Mesenchymal stem cell (in vitro differentiated cells and primary cell): ENCODE data around the gene ZNF284.

Experiments
- DNase-seq: peaks from one replicate; pipeline ENCODE4 v3.0.0-alpha.2; 2013
- H2AFZ ChIP-seq: one replicate; pipeline ENCODE4 v1.6.1; 2013; ENCODE audit warnings: low read depth, mild to moderate bottlenecking, control low read depth, inconsistent platforms, low read length, moderate library complexity
- H2AK5ac ChIP-seq: 2 replicates; pipeline ENCODE4 v1.6.1; 2013; ENCODE audit warnings: low read length, moderate library complexity, mild to moderate bottlenecking, inconsistent platforms; ENCODE audit not compliant: severe bottlenecking
- H2BK120ac ChIP-seq: one replicate; pipeline ENCODE4 v1.6.1; 2013; ENCODE audit warnings: low read depth, mild to moderate bottlenecking, inconsistent platforms, low read length, moderate library complexity
- H2BK12ac ChIP-seq, 2 experiments: one replicate each; pipeline ENCODE4 v1.6.1; 2013; ENCODE audit warnings: inconsistent platforms in 2 of 2, low read length in 2 of 2, mild to moderate bottlenecking in 2 of 2, moderate library complexity in 2 of 2, control low read depth in 1 of 2
- H2BK15ac ChIP-seq: one replicate; pipeline ENCODE4 v1.6.1; 2013; ENCODE audit warnings: mild to moderate bottlenecking, low read depth, inconsistent platforms; ENCODE audit not compliant: poor library complexity, severe bottlenecking
- H2BK5ac ChIP-seq: 2 replicates; pipeline ENCODE4 v1.6.1; 2013; ENCODE audit warnings: low read depth, mild to moderate bottlenecking, low read length, control low read depth, inconsistent platforms; ENCODE audit not compliant: poor library complexity, severe bottlenecking
- H3K14ac ChIP-seq, 2 experiments: one replicate each; pipeline ENCODE4 v1.6.1; 2013; ENCODE audit warnings: inconsistent platforms in 2 of 2, low read length in 2 of 2, control low read depth in 1 of 2, mild to moderate bottlenecking in 1 of 2, moderate library complexity in 1 of 2
- H3K18ac ChIP-seq, 2 experiments: one replicate each; pipeline ENCODE4 v1.6.1; 2013; ENCODE audit warnings: inconsistent platforms in 2 of 2, low read length in 2 of 2, control low read depth in 1 of 2, low read depth in 1 of 2, mild to moderate bottlenecking in 1 of 2
- H3K23ac ChIP-seq, 2 experiments: one replicate each; pipeline ENCODE4 v1.6.1; 2013; ENCODE audit warnings: inconsistent platforms in 2 of 2, low read length in 2 of 2, mild to moderate bottlenecking in 2 of 2, moderate library complexity in 2 of 2, control low read depth in 1 of 2
- H3K27ac ChIP-seq: 2 replicates; pipeline ENCODE4 v1.5.1; 2013; ENCODE audit warnings: mild to moderate bottlenecking, moderate library complexity, low read length, control low read depth, inconsistent platforms; ENCODE audit not compliant: poor library complexity, severe bottlenecking
- H3K27me3 ChIP-seq, 2 experiments: 2 replicates each; pipeline versions ENCODE4 v1.6.1 to v1.7.0; 2013; ENCODE audit warnings: low read length in 2 of 2, mild to moderate bottlenecking in 2 of 2, moderate library complexity in 2 of 2, control low read depth in 1 of 2, inconsistent platforms in 1 of 2; ENCODE audit not compliant: control insufficient read depth in 1 of 2, insufficient read depth in 1 of 2
- H3K36me3 ChIP-seq, 2 experiments: 2 replicates each; pipeline versions ENCODE4 v1.6.1 to v1.7.0; 2013; ENCODE audit warnings: low read length in 2 of 2, control low read depth in 1 of 2, inconsistent platforms in 1 of 2, low read depth in 1 of 2, mild to moderate bottlenecking in 1 of 2; ENCODE audit not compliant: insufficient read depth in 2 of 2, control insufficient read depth in 1 of 2
- H3K4ac ChIP-seq, 2 experiments: one replicate each; pipeline ENCODE4 v1.6.1; 2013; ENCODE audit warnings: inconsistent platforms in 2 of 2, low read length in 2 of 2, mild to moderate bottlenecking in 2 of 2, moderate library complexity in 2 of 2, control low read depth in 1 of 2, low read depth in 1 of 2
- H3K4me1 ChIP-seq: 2 replicates; pipeline ENCODE4 v1.6.1; 2013; ENCODE audit warnings: low read depth, low read length, control low read depth; ENCODE audit not compliant: control insufficient read depth, insufficient read depth
- H3K4me2 ChIP-seq: 2 replicates; pipeline ENCODE4 v1.6.1; 2013; ENCODE audit warnings: low read length, mild to moderate bottlenecking, inconsistent platforms; ENCODE audit not compliant: poor library complexity, severe bottlenecking
- H3K4me3 ChIP-seq, 2 experiments: 2 replicates each; pipeline versions ENCODE4 v1.5.1 to v1.7.0; 2013; ENCODE audit warnings: low read length in 2 of 2, mild to moderate bottlenecking in 2 of 2, control low read depth in 1 of 2, low read depth in 1 of 2; ENCODE audit not compliant: insufficient read depth in 1 of 2
- H3K79me1 ChIP-seq: replicated peaks from 2 replicates; pipeline ENCODE4 v1.6.1; 2013; ENCODE audit warnings: mild to moderate bottlenecking, control low read depth, low read length, inconsistent platforms; ENCODE audit not compliant: poor library complexity, severe bottlenecking
- H3K9ac ChIP-seq: 2 replicates; pipeline ENCODE4 v1.7.0; 2013; ENCODE audit warnings: mild to moderate bottlenecking, low read length, moderate library complexity
- H3K9me3 ChIP-seq: 2 replicates; pipeline ENCODE4 v1.7.0; 2013; ENCODE audit warnings: mild to moderate bottlenecking, low read length; ENCODE audit not compliant: control insufficient read depth
- H4K8ac ChIP-seq: one replicate; pipeline ENCODE4 v1.6.1; 2013; ENCODE audit warnings: inconsistent platforms, mild to moderate bottlenecking, low read length, moderate library complexity
- H4K91ac ChIP-seq: one replicate; pipeline ENCODE4 v1.6.1; 2013; ENCODE audit warnings: mild to moderate bottlenecking, low read length, inconsistent platforms
- WGBS: methylation state at CpG from one replicate; pipeline ENCODE4 v1.1.7; 2013; ENCODE audit warnings: mixed read lengths; 5-methylcytosine and 5-hydroxymethylcytosine counted together

Gene ZNF284

DNA sequence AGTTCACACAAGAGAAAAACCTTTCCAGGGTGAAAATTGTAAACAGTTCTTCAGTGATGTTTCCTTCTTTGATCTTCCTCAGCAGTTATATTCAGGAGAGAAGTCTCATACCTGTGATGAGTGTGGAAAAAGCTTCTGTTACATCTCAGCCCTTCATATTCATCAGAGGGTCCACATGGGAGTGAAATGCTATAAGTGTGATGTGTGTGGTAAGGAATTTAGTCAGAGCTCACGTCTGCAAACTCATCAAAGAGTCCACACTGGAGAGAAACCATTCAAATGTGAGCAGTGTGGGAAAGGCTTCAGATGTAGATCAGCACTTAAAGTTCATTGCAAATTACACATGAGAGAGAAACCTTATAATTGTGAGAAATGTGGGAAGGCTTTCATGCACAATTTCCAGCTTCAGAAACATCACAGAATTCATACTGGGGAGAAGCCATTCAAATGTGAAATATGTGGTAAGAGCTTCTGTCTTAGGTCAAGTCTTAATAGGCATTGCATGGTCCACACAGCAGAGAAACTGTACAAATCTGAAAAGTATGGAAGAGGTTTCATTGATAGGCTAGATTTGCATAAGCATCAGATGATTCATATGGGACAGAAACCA, 39.9 kb upstream of the ZNF284 start:
- 100% methylated on average over 1 of the region's 1 CpG for WGBS
- H3K4ac ChIP-seq: no peak overlapping the region

DNA sequence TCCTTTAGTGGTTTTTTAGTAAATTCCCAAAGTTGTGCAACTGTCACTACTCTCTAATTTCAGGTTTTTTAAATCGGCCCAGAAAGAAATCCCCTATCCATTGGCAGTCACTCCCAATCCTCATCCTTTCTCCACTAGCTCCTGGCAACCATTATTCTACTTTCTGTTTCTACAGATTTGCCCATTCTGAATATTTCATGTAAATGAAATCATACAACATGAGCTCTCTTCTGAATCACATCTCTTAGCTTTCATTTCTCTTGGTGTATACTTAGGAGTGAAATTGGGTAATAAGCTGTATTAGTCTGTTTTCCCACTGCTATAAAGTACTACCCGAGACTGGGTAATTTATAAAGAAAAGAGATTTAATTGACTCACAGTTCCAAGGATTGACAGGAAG, 29.8 kb upstream of the ZNF284 start:
- Histone ChIP-seq H3K9ac (no peak overlapping the region), H3K4me1 (no peaks in the 10 kb centered on the region), H3K27ac (no peak overlapping the region), H3K9me3 (peaks cover 33% of the 10 kb centered on the region), H2BK5ac (no peak overlapping the region), H3K36me3 (no peaks in the 10 kb centered on the region), H2BK120ac (no peak overlapping the region), H3K79me1 (no peaks in the 10 kb centered on the region), H3K27me3 (no peaks in the 10 kb centered on the region), H2AK5ac (no peak overlapping the region), H3K4me2 (no peak overlapping the region), H2AFZ (no peak overlapping the region), H3K14ac (no peak overlapping the region), H3K4me3 (no peak overlapping the region), H3K4ac (no peak overlapping the region), H3K18ac (no peak overlapping the region), H2BK15ac (no peak overlapping the region), H4K91ac (no peak overlapping the region), H2BK12ac (no peak overlapping the region), H4K8ac (no peak overlapping the region), H3K23ac (no peak overlapping the region)
- 72% methylated on average over 2 of the region's 2 CpGs for WGBS
- DNase-seq: no peak

More for the DNA sequence above, 39.9 kb upstream of the ZNF284 start:
- H3K18ac ChIP-seq: no peak overlapping the region
- H3K4me2 ChIP-seq: no peak overlapping the region
- H2AFZ ChIP-seq: no peak overlapping the region
- peaks cover 7% of the 10 kb centered on the region for H3K79me1 ChIP-seq
- peaks cover 86% of the 10 kb centered on the region for H3K9me3 ChIP-seq
- H2BK15ac ChIP-seq: no peak overlapping the region
- H3K4me1 ChIP-seq: no peaks in the 10 kb centered on the region
- no peak overlapping the region for H4K8ac ChIP-seq
- H2BK120ac ChIP-seq: no peak overlapping the region
- no peak for DNase-seq
- no peaks in the 10 kb centered on the region for H3K27me3 ChIP-seq
- no peak overlapping the region for H3K9ac ChIP-seq
- H2BK12ac ChIP-seq: no peak overlapping the region
- H2BK5ac ChIP-seq: no peak overlapping the region
- H4K91ac ChIP-seq: no peak overlapping the region
- peaks cover 19 to 60% of the 10 kb centered on the region in 2 experiments for H3K36me3 ChIP-seq
- peak overlapping the region in 1 of 2 experiments; percentile 55 for H3K4me3 ChIP-seq
- no peak overlapping the region for H3K14ac ChIP-seq
- no peak overlapping the region for H3K23ac ChIP-seq
- H3K27ac ChIP-seq: no peak overlapping the region
- H2AK5ac ChIP-seq: no peak overlapping the region

GRCh38 chr19:44050740-44051649, 21.0 kb upstream of the ZNF284 start:
- no peak overlapping the region for H3K23ac ChIP-seq
- peak overlapping the region; percentile 86 for H3K4me2 ChIP-seq
- H3K4ac ChIP-seq: peak overlapping the region in 1 of 2 experiments; percentile 44
- no peak overlapping the region for H2AK5ac ChIP-seq
- H4K8ac ChIP-seq: peak overlapping the region; percentile 95
- peaks cover 22% of the 10 kb centered on the region for H3K79me1 ChIP-seq
- H3K14ac ChIP-seq: peak overlapping the region in 1 of 2 experiments; percentile 64
- H4K91ac ChIP-seq: no peak overlapping the region
- no peak overlapping the region for H2BK5ac ChIP-seq
- peak overlapping the region; percentile 95 for H3K9ac ChIP-seq
- peaks cover 7 to 13% of the 10 kb centered on the region in 2 experiments for H3K36me3 ChIP-seq
- peak overlapping the region in 1 of 2 experiments; percentile 11 for H3K18ac ChIP-seq
- WGBS: 50% methylated on average over 21 of the region's 21 CpGs
- no peak overlapping the region for H2BK120ac ChIP-seq
- DNase-seq: peak; percentile 17
- no peak overlapping the region for H2BK15ac ChIP-seq
- H3K4me1 ChIP-seq: peaks cover 1% of the 10 kb centered on the region
- peaks cover 14% of the 10 kb centered on the region for H3K9me3 ChIP-seq
- peaks cover 0 to 8% of the 10 kb centered on the region in 2 experiments for H3K27me3 ChIP-seq
- peak overlapping the region; percentile 50 to 95 for H3K4me3 ChIP-seq
- H2AFZ ChIP-seq: peak overlapping the region; percentile 98
- no peak overlapping the region for H3K27ac ChIP-seq
- no peak overlapping the region for H2BK12ac ChIP-seq
